Measurements from ENCODE around the gene PLRG1. TPM values are rescaled to one million over a fixed set of nuclear protein-coding genes. Genes with fewer than 3 reads are reported as not detected.

The PLRG1 gene
- total and polyA plus RNA-seq, 4 donors = 47.0 to 62.6 (median 60.6) TPM

- Histone ChIP-seq H3K36me3 (ENCODE audit: control insufficient read depth in 4 of 4, insufficient read depth in 4 of 4, low read length in 4 of 4) (no peaks in the 10 kb centered on the region), H3K4me3 (no peak overlapping the region), H3K9ac (ENCODE audit: insufficient read depth in 1 of 2, low read length in 2 of 2) (no peak overlapping the region), H3K4me1 (ENCODE audit: control insufficient read depth in 5 of 5, insufficient read depth in 5 of 5, low read length in 5 of 5) (no peaks in the 10 kb centered on the region), H3K27ac (ENCODE audit: low read depth in 1 of 2, low read length in 1 of 2) (no peak overlapping the region), H3K9me3 (ENCODE audit: control insufficient read depth in 4 of 4, insufficient read depth in 3 of 4, low read length in 3 of 4) (no peaks in the 10 kb centered on the region), H3K27me3 (ENCODE audit: control insufficient read depth in 3 of 3, insufficient read depth in 3 of 3, low read length in 2 of 3) (no peaks in the 10 kb centered on the region)
- DNase-seq = no peak
- TF ChIP-seq, protein P1, sequence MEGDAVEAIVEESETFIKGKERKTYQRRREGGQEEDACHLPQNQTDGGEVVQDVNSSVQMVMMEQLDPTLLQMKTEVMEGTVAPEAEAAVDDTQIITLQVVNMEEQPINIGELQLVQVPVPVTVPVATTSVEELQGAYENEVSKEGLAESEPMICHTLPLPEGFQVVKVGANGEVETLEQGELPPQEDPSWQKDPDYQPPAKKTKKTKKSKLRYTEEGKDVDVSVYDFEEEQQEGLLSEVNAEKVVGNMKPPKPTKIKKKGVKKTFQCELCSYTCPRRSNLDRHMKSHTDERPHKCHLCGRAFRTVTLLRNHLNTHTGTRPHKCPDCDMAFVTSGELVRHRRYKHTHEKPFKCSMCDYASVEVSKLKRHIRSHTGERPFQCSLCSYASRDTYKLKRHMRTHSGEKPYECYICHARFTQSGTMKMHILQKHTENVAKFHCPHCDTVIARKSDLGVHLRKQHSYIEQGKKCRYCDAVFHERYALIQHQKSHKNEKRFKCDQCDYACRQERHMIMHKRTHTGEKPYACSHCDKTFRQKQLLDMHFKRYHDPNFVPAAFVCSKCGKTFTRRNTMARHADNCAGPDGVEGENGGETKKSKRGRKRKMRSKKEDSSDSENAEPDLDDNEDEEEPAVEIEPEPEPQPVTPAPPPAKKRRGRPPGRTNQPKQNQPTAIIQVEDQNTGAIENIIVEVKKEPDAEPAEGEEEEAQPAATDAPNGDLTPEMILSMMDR (IDR thresholded peaks at IDR 0.05; ENCODE audit: control extremely low read depth, extremely low read depth) = no peak
- ATAC-seq (ENCODE audit: insufficient read depth, low FRiP score) = no peak
- WGBS, 2 donors = 88 to 98% methylated on average over 5 of the region's 5 CpGs
Observed at GRCh38 chr4:154569584-154569983, 19.4 kb upstream of the PLRG1 start.

- Histone ChIP-seq H3K9ac (ENCODE audit: insufficient read depth in 1 of 2, low read length in 2 of 2) (no peak overlapping the region), H3K27me3 (ENCODE audit: control insufficient read depth in 3 of 3, insufficient read depth in 3 of 3, low read length in 2 of 3) (no peaks in the 10 kb centered on the region), H3K27ac (ENCODE audit: low read depth in 1 of 2, low read length in 1 of 2) (no peak overlapping the region), H3K4me3 (no peak overlapping the region), H3K4me1 (ENCODE audit: control insufficient read depth in 5 of 5, insufficient read depth in 5 of 5, low read length in 5 of 5) (no peaks in the 10 kb centered on the region), H3K36me3 (ENCODE audit: control insufficient read depth in 4 of 4, insufficient read depth in 4 of 4, low read length in 4 of 4) (no peaks in the 10 kb centered on the region), H3K9me3 (ENCODE audit: control insufficient read depth in 4 of 4, insufficient read depth in 3 of 4, low read length in 3 of 4) (no peaks in the 10 kb centered on the region)
- 25 to 43% methylated on average over 3 of the region's 3 CpGs for WGBS, 2 donors
- TF ChIP-seq, protein P1 (IDR thresholded peaks at IDR 0.05; ENCODE audit: control extremely low read depth, extremely low read depth) = no peak
- DNase-seq = no peak
- no peak for ATAC-seq (ENCODE audit: insufficient read depth, low FRiP score)
Observed at GRCh38 chr4:154569028-154569427, 18.8 kb upstream of the PLRG1 start.

- H3K27me3 ChIP-seq (ENCODE audit: control insufficient read depth in 3 of 3, insufficient read depth in 3 of 3, low read length in 2 of 3) = peaks cover 0 to 6% (median 0%) of the 10 kb centered on the region in 3 donors
- WGBS, 2 donors = 83 to 93% methylated on average over 5 of the region's 5 CpGs
Observed at GRCh38 chr4:154566639-154567204, 16.5 kb upstream of the PLRG1 start.

More at GRCh38 chr4:154566639-154567204, 16.5 kb upstream of the PLRG1 start:
- DNase-seq (no peak), ATAC-seq (ENCODE audit: insufficient read depth, low FRiP score) (no peak)
- no peaks in the 10 kb centered on the region for H3K9me3 ChIP-seq (ENCODE audit: control insufficient read depth in 4 of 4, insufficient read depth in 3 of 4, low read length in 3 of 4)
- no peak overlapping the region for H3K27ac ChIP-seq (ENCODE audit: low read depth in 1 of 2, low read length in 1 of 2)
- H3K36me3 ChIP-seq (ENCODE audit: control insufficient read depth in 4 of 4, insufficient read depth in 4 of 4, low read length in 4 of 4) = no peaks in the 10 kb centered on the region
- H3K4me1 ChIP-seq (ENCODE audit: control insufficient read depth in 5 of 5, insufficient read depth in 5 of 5, low read length in 5 of 5) = no peaks in the 10 kb centered on the region
- TF ChIP-seq, protein P1 (IDR thresholded peaks at IDR 0.05; ENCODE audit: control extremely low read depth, extremely low read depth) = no peak
- H3K9ac ChIP-seq (ENCODE audit: insufficient read depth in 1 of 2, low read length in 2 of 2) = no peak overlapping the region
- no peak overlapping the region for H3K4me3 ChIP-seq

All from lung (tissue), 12 donors.